Memory B cell (primary cell): Measurements from ENCODE around the gene SAMM50.

Source experiments
- ATAC-seq: fragments of 150-1000 bp; cut with Tn5 transposase; 2 replicates; pipeline ENCODE4 v1.10.0; 2021; ENCODE audit warnings: low read depth, mild to moderate bottlenecking, moderate library complexity
- DNase-seq, 2 donors: peaks; one replicate each; pipeline ENCODE4 v3.0.0; 2022; ENCODE audit warnings: low spot score in 2 of 2
- H3K27ac Mint-ChIP-seq: one replicate; pipeline ENCODE4 v1.8.0; 2022; ENCODE audit warnings: mild to moderate bottlenecking, moderate library complexity, mixed read lengths
- H3K27me3 Mint-ChIP-seq: one replicate; pipeline ENCODE4 v1.8.0; 2022; ENCODE audit warnings: mixed read lengths
- H3K36me3 Mint-ChIP-seq: one replicate; pipeline ENCODE4 v1.8.0; 2022; ENCODE audit warnings: mild to moderate bottlenecking, mixed read lengths
- H3K4me1 Mint-ChIP-seq: one replicate; pipeline ENCODE4 v1.8.0; 2022; ENCODE audit warnings: mixed read lengths
- H3K4me3 Mint-ChIP-seq: one replicate; pipeline ENCODE4 v1.8.0; 2022; ENCODE audit warnings: mild to moderate bottlenecking, moderate library complexity, mixed read lengths
- H3K9me3 Mint-ChIP-seq: one replicate; pipeline ENCODE4 v1.8.0; 2022; ENCODE audit warnings: mixed read lengths

SAMM50 gene

DNA sequence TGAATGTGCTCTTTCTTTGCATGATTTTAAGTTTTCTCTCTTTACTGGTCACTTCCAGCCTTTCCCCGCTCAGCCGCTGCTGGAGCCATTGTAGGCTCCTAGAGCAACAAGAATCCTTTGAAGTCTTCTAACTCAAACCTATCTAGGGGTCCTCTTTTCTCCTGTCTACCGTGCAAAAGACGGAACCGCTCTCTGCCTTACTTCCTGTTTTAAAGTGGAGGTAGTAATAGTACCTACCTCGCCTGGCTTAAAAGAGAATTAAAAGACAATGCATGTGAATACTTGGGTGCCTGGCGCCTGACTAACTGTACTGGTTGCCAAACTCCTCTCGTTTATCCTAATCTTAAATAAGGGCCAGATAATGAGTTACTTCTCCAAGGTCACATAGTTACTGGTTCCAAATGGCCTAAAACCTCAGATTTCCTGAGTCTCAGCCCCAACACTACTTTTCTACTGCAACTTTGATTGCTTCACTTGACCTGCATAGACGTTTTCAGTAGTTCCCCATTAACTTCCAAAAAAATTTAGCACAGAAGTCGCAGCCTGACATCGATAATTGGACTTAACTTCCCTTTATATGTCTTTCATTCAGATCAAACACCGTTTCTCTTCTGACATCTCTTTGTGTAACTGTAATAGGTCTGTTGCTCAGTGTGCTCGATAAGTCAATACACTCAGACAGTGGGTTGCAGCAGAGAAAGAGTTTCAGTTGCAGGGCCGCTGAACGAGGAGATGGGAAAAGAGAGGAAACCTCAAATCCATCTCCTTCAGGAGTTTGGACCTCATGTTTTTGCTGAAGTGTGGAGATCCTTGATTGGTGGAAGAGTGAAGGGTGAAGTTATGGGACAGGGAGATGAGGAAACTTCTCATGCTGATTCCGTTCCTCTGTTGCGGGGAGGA, 891 bp downstream of the SAMM50 start:
- peaks cover 27% of the 10 kb centered on the region for H3K4me1 Mint-ChIP-seq
- peak in 1 of 2 donors; percentile 26 for DNase-seq
- H3K27ac Mint-ChIP-seq, result peak overlapping the region; percentile 84
- peaks cover 8% of the 10 kb centered on the region for H3K36me3 Mint-ChIP-seq
- no peaks in the 10 kb centered on the region for H3K27me3 Mint-ChIP-seq
- H3K4me3 Mint-ChIP-seq, result peak overlapping the region; percentile 94
- H3K9me3 Mint-ChIP-seq, result no peaks in the 10 kb centered on the region
- ATAC-seq, result peak; percentile 56

DNA sequence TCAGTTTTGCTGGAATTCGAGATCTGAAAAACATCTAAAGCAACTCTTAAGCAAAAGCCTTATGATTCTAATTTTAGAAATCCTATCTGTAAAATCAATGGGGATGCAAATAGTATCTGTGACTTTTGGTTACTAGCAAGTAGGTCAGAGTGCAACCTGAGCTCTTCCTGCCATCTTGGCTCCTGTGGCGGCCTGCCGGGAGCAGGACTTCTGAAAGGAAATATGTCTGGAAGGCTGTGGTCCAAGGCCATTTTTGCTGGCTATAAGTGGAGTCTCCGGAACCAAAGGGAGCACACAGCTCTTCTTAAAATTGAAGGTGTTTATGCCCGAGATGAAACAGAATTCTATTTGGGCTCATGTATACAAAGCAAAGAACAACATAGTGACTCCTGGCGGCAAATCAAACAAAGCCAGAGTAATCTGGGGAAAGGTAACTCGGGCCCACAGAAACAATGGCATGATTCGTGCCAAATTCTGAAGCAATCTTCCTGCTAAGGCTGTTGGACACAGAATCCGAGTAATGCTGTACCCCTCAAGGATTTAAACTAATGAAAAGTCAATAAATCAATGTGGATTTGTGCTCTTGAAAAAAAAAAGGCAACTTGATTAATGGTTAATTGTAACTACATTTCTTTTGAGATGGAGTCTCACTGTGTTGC, 1.7 kb downstream of the SAMM50 start:
- Mint-ChIP-seq H3K27ac (no peak overlapping the region), H3K4me3 (peak overlapping the region; percentile 94), H3K9me3 (no peaks in the 10 kb centered on the region), H3K4me1 (peaks cover 27% of the 10 kb centered on the region), H3K36me3 (peaks cover 8% of the 10 kb centered on the region), H3K27me3 (no peaks in the 10 kb centered on the region)
- ATAC-seq, result no peak
- no peak for DNase-seq

DNA sequence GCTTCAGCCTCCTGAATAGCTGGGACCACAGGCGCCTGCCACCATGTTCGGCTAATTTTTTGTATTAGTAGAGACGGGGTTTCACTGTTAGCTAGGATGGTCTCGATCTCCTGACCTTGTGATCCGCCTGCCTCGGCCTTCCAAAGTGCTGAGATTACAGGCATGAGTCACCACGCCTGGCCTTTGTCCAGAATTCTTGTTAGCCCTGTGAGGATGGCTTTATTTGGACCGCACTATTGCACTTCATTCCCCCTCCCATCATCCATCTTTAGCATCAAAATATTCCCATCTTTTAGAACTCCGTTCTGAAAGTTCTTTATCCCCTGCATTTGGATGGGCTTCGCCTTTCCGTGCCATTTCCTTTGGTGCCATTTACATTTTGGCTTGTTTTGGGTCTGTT, 2.6 kb downstream of the SAMM50 start:
- Mint-ChIP-seq H3K36me3 (peaks cover 8% of the 10 kb centered on the region), H3K4me1 (peaks cover 27% of the 10 kb centered on the region), H3K27me3 (no peaks in the 10 kb centered on the region), H3K27ac (no peak overlapping the region), H3K4me3 (no peak overlapping the region), H3K9me3 (no peaks in the 10 kb centered on the region)
- DNase-seq (no peak), ATAC-seq (no peak)

GRCh38 chr22:43964314-43964857, 9.1 kb downstream of the SAMM50 start:
- Mint-ChIP-seq H3K36me3 (peaks cover 38% of the 10 kb centered on the region), H3K4me1 (peaks cover 10% of the 10 kb centered on the region), H3K4me3 (no peak overlapping the region), H3K27me3 (no peaks in the 10 kb centered on the region), H3K27ac (no peak overlapping the region), H3K9me3 (no peaks in the 10 kb centered on the region)
- DNase-seq (no peak), ATAC-seq (no peak)

GRCh38 chr22:43967069-43967468, 11.8 kb downstream of the SAMM50 start:
- Mint-ChIP-seq H3K27ac (no peak overlapping the region), H3K36me3 (peaks cover 41% of the 10 kb centered on the region), H3K4me1 (peaks cover 9% of the 10 kb centered on the region), H3K4me3 (no peak overlapping the region), H3K9me3 (no peaks in the 10 kb centered on the region), H3K27me3 (no peaks in the 10 kb centered on the region)
- no peak for DNase-seq
- no peak for ATAC-seq

- no peak for DNase-seq
- Mint-ChIP-seq H3K9me3 (no peaks in the 10 kb centered on the region), H3K36me3 (peaks cover 41% of the 10 kb centered on the region), H3K27ac (peak overlapping the region; percentile 24), H3K4me1 (peaks cover 9% of the 10 kb centered on the region), H3K4me3 (no peak overlapping the region), H3K27me3 (no peaks in the 10 kb centered on the region)
- no peak for ATAC-seq
Observed at GRCh38 chr22:43968614-43969013, 13.4 kb downstream of the SAMM50 start.

DNA sequence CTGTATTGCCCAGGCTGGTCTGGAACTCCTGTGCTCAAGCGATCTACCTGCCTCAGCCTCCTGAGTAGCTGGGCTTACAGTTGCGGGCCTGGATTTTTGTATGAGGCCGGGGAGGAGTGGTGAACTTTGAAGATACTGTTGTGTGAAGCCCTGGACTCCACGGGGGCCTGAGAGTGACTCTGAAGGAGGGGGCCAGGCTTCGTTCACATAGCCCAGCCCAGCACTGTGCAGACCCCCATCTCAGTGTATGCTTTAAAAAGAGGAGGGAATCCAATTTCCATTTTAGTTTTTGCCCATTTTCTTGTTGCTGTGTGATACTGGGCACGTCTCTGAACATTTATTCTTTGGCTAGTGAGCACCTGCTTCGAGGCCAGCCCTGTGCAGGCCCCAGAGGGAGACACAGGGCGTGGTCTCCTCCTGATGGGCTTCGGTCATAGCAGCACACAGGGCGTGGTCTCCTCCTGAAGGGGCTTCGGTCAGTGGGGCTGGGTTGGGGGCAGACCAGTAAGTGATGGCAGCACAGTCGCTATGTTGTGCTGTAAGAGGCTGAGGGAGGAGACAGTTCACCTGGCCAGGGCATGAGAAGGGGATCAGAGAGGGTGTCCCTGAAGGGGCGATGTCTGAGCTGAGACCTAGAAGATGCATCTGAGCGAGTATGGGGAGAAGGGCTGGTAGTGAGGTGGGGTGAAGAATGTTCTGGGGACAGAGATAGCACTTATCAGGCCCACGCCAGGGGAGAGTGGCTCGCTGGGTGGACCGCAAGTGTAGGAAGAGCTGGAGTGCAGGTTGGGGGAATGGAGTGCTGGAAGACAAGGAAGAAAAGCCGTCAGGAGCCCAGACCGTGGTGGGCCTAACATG, 14.0 kb downstream of the SAMM50 start:
- Mint-ChIP-seq H3K9me3 (no peaks in the 10 kb centered on the region), H3K4me1 (peaks cover 9% of the 10 kb centered on the region), H3K36me3 (peaks cover 41% of the 10 kb centered on the region), H3K4me3 (no peak overlapping the region), H3K27me3 (no peaks in the 10 kb centered on the region), H3K27ac (peak overlapping the region; percentile 24)
- ATAC-seq, result no peak
- no peak for DNase-seq

GRCh38 chr22:43969989-43970755, 14.9 kb downstream of the SAMM50 start:
- Mint-ChIP-seq H3K4me3 (no peak overlapping the region), H3K36me3 (peaks cover 37% of the 10 kb centered on the region), H3K4me1 (peaks cover 9% of the 10 kb centered on the region), H3K27ac (no peak overlapping the region), H3K9me3 (no peaks in the 10 kb centered on the region), H3K27me3 (no peaks in the 10 kb centered on the region)
- DNase-seq, result no peak
- no peak for ATAC-seq

DNA sequence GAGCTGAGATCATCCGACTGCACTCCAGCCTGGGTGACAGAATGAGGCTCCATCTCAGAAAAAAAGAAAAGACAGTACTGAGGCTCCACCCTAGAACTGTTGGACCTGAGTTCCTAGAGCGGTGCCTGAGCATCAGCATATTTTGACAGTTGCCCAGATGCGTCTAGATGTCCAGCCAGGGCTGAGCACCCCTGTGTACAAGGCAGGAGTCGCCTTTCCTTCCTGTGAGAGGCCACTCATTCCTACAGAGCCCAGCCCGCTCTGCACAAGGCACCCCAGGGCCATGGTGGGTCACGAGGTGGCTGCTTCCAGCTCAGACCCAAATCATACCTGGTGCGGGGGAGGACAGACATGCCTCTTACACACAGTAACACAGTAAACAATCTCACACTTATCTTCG, 15.9 kb downstream of the SAMM50 start:
- Mint-ChIP-seq H3K27ac (no peak overlapping the region), H3K27me3 (no peaks in the 10 kb centered on the region), H3K36me3 (peaks cover 43% of the 10 kb centered on the region), H3K4me3 (no peak overlapping the region), H3K9me3 (no peaks in the 10 kb centered on the region), H3K4me1 (peaks cover 9% of the 10 kb centered on the region)
- DNase-seq (no peak), ATAC-seq (no peak)

DNA sequence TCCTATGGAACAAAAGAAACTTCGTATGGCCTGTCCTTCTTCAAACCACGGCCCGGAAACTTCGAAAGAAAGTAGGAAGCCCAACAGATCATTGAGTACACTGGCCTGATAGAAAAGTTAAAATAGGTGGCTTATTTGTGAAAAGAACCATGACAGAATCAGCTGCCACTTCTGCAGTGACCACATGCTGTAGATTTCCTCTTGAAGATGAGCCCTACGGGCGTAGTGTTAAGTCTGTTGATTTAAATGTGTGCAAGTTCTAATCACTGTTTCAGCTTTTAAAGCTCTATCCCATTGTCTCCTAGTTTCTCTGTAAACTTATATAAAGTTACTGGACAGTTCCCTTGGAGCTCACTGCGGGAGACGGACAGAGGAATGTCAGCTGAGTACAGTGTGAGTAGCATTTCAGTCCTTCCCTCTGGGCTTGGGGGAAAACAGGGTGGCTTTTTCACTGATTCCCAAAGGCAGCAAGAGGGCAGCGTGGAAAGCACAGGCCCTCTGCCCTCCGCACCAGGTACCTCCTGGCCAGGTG, 17.8 kb downstream of the SAMM50 start:
- no peak overlapping the region for H3K4me3 Mint-ChIP-seq
- DNase-seq (no peak), ATAC-seq (no peak)
- no peak overlapping the region for H3K27ac Mint-ChIP-seq
- H3K9me3 Mint-ChIP-seq, result no peaks in the 10 kb centered on the region
- peaks cover 3% of the 10 kb centered on the region for H3K4me1 Mint-ChIP-seq
- peaks cover 37% of the 10 kb centered on the region for H3K36me3 Mint-ChIP-seq
- no peaks in the 10 kb centered on the region for H3K27me3 Mint-ChIP-seq

DNA sequence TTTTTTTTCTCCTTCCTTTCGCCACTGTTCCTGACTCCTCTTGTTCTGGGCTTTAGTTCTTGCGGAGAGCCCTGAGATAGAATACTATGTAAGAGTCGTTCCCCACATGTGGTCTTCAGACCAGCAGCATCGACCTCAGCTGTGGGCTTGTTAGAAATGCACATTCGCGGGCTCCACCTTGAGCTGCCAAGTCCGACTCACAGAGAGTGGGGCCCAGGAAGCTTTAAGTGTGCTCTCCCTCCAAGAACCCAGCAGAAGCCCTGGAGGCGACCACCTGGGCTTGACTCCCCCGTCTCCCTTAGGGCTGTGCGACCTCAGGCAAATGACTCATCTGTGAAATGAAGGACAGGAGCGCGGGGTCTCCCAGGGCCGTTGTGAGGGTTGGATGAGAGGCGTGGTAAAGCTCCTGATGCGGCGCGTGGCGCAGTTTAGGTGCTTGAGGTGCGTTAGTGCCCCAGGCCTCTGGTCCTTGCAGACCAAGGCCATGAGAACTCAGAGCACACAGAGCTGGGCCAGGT, 18.8 kb downstream of the SAMM50 start:
- no peaks in the 10 kb centered on the region for H3K9me3 Mint-ChIP-seq
- peaks cover 3% of the 10 kb centered on the region for H3K4me1 Mint-ChIP-seq
- H3K4me3 Mint-ChIP-seq, result no peak overlapping the region
- ATAC-seq, result no peak
- H3K27me3 Mint-ChIP-seq, result no peaks in the 10 kb centered on the region
- DNase-seq, result no peak
- peaks cover 33% of the 10 kb centered on the region for H3K36me3 Mint-ChIP-seq
- no peak overlapping the region for H3K27ac Mint-ChIP-seq

DNA sequence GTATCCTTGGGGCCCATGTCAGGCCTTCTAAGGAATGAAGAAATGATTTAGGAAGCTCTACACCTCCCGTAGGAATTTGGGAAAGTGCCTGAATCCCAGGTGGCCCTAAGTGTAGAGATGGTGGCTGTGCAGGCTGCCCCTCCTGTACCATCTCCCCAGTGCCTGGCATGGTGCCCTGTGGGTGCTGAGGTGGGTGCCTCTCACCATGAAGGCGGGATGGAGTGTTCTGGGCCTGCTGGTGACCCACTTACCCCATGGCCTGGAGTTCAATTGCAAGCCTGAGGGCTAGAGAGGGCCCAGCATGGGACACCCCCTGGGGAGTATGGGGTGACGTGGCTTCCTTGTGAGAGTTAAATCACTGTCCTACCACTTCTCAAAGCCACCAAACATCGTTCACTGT, 19.8 kb downstream of the SAMM50 start:
- no peak for DNase-seq
- Mint-ChIP-seq H3K4me1 (no peaks in the 10 kb centered on the region), H3K36me3 (peaks cover 35% of the 10 kb centered on the region), H3K27me3 (no peaks in the 10 kb centered on the region), H3K27ac (no peak overlapping the region), H3K4me3 (no peak overlapping the region), H3K9me3 (no peaks in the 10 kb centered on the region)
- no peak for ATAC-seq
